GM12874 (cell line): ENCODE results near the gene PRR5L.

Experiments used
- CTCF ChIP-seq: IDR thresholded peaks from 2 replicates; pipeline ENCODE4 v1.5.1; 2011; ENCODE audit warnings: low read depth, mild to moderate bottlenecking, control low read depth, low read length, moderate library complexity; ENCODE audit not compliant: insufficient read depth

Gene PRR5L

DNA sequence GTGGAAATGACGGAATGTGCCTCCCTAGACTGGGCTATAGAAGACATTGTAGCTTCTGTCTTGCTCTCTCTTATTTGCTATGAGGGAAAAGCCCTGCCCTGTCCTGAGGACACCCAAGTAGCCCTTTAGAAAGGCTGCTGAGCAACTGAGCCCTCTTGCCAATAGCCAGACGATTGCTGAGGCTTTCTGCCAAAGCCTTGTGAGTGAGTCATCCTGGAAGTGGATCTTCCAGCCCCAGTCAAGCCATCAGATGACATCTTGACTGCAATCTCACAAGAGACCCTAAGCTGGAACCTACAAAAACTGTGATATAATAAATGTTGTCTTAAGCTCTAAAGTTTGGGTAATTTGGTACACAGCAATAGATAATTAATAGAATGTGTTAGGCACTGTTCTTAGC, 217.9 kb downstream of the PRR5L start:
- no peak for TF ChIP-seq CTCF
